Right atrium auricular region (tissue), 2 donors: ENCODE data around the gene VPS50. TPM values are rescaled to one million over a fixed set of nuclear protein-coding genes. Genes with fewer than 3 reads are reported as not detected.
"Not testable (repeated sequence)": the region's sequence is repeated elsewhere in the genome, so short reads cannot be mapped to it uniquely, and the experiment has no call there.

Experiments used
- DNase-seq: peaks from one replicate; pipeline ENCODE4 v3.0.0-alpha.2; 2019; ENCODE audit warnings: low spot score
- H3K27ac ChIP-seq, 2 donors: fragments of 200-600 bp; sonication (generic); 1 replicate in 1 of 2; 2 replicates in 1 of 2; pipeline ENCODE4 v1.5.1; 2016 to 2019
- H3K27me3 ChIP-seq, 2 donors: fragments of 200-600 bp; sonication (generic); one replicate each; pipeline versions ENCODE4 v1.5.1 to v1.6.0; 2017 to 2019
- H3K36me3 ChIP-seq: fragments of 200-600 bp; sonication (generic); one replicate; pipeline ENCODE4 v1.5.1; 2016
- H3K4me1 ChIP-seq, 2 donors: fragments of 200-600 bp; sonication (generic); one replicate each; pipeline versions ENCODE4 v1.5.1 to v1.6.0; 2017 to 2019
- H3K4me3 ChIP-seq, 2 donors: fragments of 200-600 bp; sonication (generic); 1 replicate in 1 of 2; 2 replicates in 1 of 2; pipeline ENCODE4 v1.5.1; 2017 to 2019; ENCODE audit warnings: mild to moderate bottlenecking in 1 of 2, moderate library complexity in 1 of 2
- H3K9me3 ChIP-seq, 2 donors: fragments of 200-600 bp; sonication (generic); one replicate each; pipeline ENCODE4 v1.5.1; 2019
- total RNA-seq, 2 donors: library from RNA; depleted of rRNA; stranded (reverse); fragments of >200 nt; gene quantifications; one replicate each; pipeline ENCODE4 v1.1.0, GENCODE V29; 2016
- TF ChIP-seq, protein P1 (sequence below), 2 donors: fragments of 200-600 bp; sonication (generic); IDR thresholded peaks; one replicate each; pipeline ENCODE4 v1.5.1; 2019; ENCODE audit warnings: antibody characterized with exemption in 2 of 2

VPS50 gene
- total RNA-seq, 2 donors from 2014 or later = 8.8 to 22.7 TPM

DNA sequence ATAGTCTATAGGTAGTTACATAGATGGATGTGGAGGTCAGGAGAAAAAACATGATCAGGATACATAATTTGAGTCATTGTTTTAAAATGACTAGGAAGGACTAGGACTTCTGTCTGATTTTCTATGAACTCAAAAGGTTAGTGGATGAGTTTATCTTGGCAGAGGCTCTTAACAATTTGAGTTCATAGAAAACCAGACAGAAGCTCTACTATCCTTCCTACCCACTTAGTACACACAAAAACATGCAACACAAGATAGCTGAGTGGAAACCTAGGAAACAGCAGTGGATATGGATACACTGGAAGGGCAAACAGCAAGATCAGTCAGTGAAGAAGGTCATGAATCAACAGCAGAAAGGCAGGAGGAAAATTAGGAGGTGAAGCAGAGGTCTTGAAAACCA lies 84.6 kb downstream of the VPS50 start:
- no peaks in the 10 kb centered on the region for H3K9me3 ChIP-seq
- H3K4me1 ChIP-seq = no peaks in the 10 kb centered on the region
- DNase-seq = no peak
- TF ChIP-seq, protein P1, sequence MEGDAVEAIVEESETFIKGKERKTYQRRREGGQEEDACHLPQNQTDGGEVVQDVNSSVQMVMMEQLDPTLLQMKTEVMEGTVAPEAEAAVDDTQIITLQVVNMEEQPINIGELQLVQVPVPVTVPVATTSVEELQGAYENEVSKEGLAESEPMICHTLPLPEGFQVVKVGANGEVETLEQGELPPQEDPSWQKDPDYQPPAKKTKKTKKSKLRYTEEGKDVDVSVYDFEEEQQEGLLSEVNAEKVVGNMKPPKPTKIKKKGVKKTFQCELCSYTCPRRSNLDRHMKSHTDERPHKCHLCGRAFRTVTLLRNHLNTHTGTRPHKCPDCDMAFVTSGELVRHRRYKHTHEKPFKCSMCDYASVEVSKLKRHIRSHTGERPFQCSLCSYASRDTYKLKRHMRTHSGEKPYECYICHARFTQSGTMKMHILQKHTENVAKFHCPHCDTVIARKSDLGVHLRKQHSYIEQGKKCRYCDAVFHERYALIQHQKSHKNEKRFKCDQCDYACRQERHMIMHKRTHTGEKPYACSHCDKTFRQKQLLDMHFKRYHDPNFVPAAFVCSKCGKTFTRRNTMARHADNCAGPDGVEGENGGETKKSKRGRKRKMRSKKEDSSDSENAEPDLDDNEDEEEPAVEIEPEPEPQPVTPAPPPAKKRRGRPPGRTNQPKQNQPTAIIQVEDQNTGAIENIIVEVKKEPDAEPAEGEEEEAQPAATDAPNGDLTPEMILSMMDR (IDR thresholded peaks at IDR 0.05) = no peak
- H3K27me3 ChIP-seq = no peaks in the 10 kb centered on the region
- no peak overlapping the region for H3K27ac ChIP-seq
- no peak overlapping the region for H3K4me3 ChIP-seq
- H3K36me3 ChIP-seq = peaks cover 33% of the 10 kb centered on the region

DNA sequence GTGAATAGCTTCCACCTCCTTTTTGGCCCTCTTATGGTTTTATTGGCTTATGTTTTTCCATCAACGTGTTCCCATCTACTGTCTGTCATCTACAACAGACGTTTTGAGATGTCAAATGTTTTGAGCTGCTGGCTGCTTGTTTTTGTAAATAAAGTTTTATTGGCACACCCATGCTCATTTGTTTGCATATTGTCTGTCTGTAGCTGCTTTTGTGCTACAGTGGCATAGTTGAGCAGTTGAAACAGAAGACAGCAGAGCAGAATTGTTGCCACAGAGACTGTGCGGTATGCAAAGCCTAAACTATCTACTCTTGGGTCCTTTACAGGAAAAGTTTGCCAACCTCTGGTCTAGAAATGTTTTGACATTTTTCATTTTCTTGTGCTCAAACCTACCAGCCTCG lies 88.7 kb downstream of the VPS50 start:
- TF ChIP-seq, protein P1 (IDR thresholded peaks at IDR 0.05) = no peak
- H3K36me3 ChIP-seq = peaks cover 19% of the 10 kb centered on the region
- H3K4me1 ChIP-seq = no peaks in the 10 kb centered on the region
- DNase-seq = no peak
- no peak overlapping the region for H3K27ac ChIP-seq
- no peaks in the 10 kb centered on the region for H3K27me3 ChIP-seq
- H3K9me3 ChIP-seq = no peaks in the 10 kb centered on the region
- no peak overlapping the region for H3K4me3 ChIP-seq

DNA sequence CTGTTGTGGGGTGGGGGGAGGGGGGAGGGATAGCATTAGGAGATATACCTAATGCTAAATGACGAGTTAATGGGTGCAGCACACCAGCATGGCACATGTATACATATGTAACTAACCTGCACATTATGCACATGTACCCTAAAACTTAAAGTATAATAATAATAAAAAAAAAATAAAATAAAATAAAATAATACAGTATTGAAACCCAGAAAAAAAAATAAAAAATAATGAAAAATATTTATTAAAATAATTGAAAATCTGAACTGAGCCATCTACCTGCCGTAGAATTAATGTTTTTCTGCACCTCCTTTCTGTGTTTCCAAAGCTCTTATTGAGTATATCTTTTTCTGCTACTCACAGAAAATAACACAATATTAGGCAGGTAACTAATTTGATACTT lies 94.1 kb downstream of the VPS50 start:
- not testable (repeated sequence) for H3K27me3 ChIP-seq, DNase-seq, H3K4me1 ChIP-seq, H3K9me3 ChIP-seq, H3K27ac ChIP-seq, H3K36me3 ChIP-seq, H3K4me3 ChIP-seq

DNA sequence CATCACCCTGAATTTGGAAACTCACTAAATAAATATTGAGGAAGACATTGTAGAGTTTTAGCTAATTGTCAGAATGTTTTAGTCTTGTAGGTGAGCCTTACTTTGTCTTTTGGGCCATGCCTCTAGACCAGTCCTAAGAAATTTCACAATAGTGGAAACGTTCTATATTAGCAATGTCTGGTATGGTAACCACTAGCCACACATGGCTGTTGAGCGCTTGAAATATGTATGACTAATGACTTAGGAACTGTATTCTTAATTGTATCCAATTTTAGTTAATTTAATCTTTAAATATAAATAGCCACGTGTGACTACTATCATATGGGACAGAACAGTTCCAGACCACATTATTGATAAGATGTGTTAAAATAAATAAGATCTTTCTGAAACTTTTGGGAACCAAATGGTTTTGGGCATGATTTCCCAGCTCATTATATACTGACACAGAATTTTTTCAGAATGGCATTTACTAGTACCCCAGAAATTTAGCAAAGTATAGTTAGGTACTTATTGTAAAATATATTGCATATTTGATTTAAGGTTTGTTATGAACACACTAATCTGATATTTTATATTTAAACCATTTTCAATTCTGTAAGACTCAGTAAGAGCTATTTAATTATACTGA lies 95.0 kb downstream of the VPS50 start:
- no peak for DNase-seq
- Histone ChIP-seq H3K27ac (no peak overlapping the region), H3K4me3 (no peak overlapping the region), H3K9me3 (no peaks in the 10 kb centered on the region), H3K36me3 (no peaks in the 10 kb centered on the region), H3K4me1 (no peaks in the 10 kb centered on the region), H3K27me3 (no peaks in the 10 kb centered on the region)
- TF ChIP-seq, protein P1 (IDR thresholded peaks at IDR 0.05) = no peak

DNA sequence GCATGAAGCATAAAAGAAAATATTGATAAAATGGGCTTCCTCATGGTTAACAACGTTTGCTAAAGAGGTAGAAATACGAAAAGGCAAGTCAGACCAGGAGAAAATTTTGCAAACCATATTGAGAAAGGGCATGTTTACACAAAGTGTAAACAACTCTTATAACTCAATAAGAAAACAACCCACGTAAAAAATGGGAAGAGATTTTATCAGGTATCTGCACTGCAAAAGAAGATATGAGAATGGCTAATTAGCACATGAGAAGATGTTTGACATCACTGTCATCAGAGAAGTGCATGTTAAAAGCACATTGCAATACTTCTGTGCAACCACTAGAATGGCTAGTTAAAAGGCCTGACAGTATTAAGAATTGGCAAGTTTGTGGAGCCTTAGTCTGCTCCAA lies 99.5 kb downstream of the VPS50 start:
- H3K4me3 ChIP-seq = no peak overlapping the region
- H3K36me3 ChIP-seq = no peaks in the 10 kb centered on the region
- DNase-seq = no peak
- no peaks in the 10 kb centered on the region for H3K27me3 ChIP-seq
- no peaks in the 10 kb centered on the region for H3K9me3 ChIP-seq
- no peaks in the 10 kb centered on the region for H3K4me1 ChIP-seq
- TF ChIP-seq, protein P1 (IDR thresholded peaks at IDR 0.05) = no peak
- H3K27ac ChIP-seq = no peak overlapping the region

DNA sequence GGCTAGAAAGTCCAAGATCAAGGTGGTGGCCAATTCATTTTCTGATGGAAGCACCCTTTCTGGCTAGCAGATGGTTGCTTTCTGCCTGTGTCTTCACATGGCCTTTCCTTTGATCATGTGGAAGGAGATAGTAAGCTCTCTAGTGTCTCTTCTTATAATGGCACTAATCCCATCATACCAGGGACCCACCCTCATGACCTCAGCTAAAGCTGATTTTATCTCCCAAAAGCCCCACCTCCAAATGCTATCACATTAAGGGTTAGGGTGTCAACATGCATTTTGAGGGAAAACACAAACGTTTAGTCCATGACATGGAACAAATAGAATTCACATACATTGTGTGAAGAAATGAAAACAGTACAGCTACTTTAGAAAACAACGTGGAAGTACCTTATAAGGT lies 100.0 kb downstream of the VPS50 start:
- no peak for DNase-seq
- TF ChIP-seq, protein P1 (IDR thresholded peaks at IDR 0.05) = no peak
- no peaks in the 10 kb centered on the region for H3K36me3 ChIP-seq
- H3K27me3 ChIP-seq = no peaks in the 10 kb centered on the region
- no peaks in the 10 kb centered on the region for H3K9me3 ChIP-seq
- no peak overlapping the region for H3K4me3 ChIP-seq
- H3K4me1 ChIP-seq = no peaks in the 10 kb centered on the region
- H3K27ac ChIP-seq = no peak overlapping the region
